ENCODE data around the gene GULP1.
"Not testable (repeated sequence)": the region's sequence is repeated elsewhere in the genome, so short reads cannot be mapped to it uniquely, and the experiment has no call there.

Gene GULP1

GRCh38 chr2:188551671-188552070 lies 260.0 kb downstream of the GULP1 start:
- Histone ChIP-seq H3K9me3 (ENCODE audit: control insufficient read depth, low read length) (no peaks in the 10 kb centered on the region), H3K9ac (ENCODE audit: low read length) (no peak overlapping the region), H3K4me1 (ENCODE audit: control insufficient read depth, insufficient read depth, low read length) (no peaks in the 10 kb centered on the region), H3K4me3 (ENCODE audit: low read length) (no peak overlapping the region), H3K27me3 (ENCODE audit: control insufficient read depth, insufficient read depth, low read length) (no peaks in the 10 kb centered on the region), H3K36me3 (ENCODE audit: control insufficient read depth, insufficient read depth, low read length) (no peaks in the 10 kb centered on the region)

DNA sequence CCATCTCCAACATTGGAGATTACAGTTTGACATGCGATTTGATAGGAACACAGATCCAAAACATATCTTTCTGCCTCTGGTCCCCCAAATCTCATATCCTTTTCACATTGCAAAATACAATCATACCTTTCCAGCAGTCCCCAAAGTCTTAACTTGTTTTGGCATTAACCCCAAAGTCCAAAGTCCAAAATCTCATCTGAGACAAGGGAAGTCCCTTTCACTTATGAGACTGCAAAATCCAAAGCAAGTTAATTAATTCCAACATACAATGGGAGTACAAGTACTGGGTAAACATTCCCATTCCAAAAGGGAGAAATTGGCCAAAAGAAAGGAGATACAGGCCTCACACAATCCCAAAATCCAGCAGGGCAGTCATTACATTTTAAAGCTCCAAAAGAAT lies 265.4 kb downstream of the GULP1 start:
- Histone ChIP-seq H3K9ac (ENCODE audit: low read length) (no peak overlapping the region), H3K4me1 (ENCODE audit: control insufficient read depth, insufficient read depth, low read length) (peaks cover 5% of the 10 kb centered on the region), H3K9me3 (ENCODE audit: control insufficient read depth, low read length) (no peaks in the 10 kb centered on the region), H3K36me3 (ENCODE audit: control insufficient read depth, insufficient read depth, low read length) (no peaks in the 10 kb centered on the region), H3K4me3 (ENCODE audit: low read length) (no peak overlapping the region), H3K27me3 (ENCODE audit: control insufficient read depth, insufficient read depth, low read length) (no peaks in the 10 kb centered on the region)

- not testable (repeated sequence) for H3K27me3 ChIP-seq (ENCODE audit: control insufficient read depth, insufficient read depth, low read length); H3K9me3 ChIP-seq (ENCODE audit: control insufficient read depth, low read length); H3K36me3 ChIP-seq (ENCODE audit: control insufficient read depth, insufficient read depth, low read length); H3K4me1 ChIP-seq (ENCODE audit: control insufficient read depth, insufficient read depth, low read length); H3K4me3 ChIP-seq (ENCODE audit: low read length); H3K9ac ChIP-seq (ENCODE audit: low read length)
Observed at GRCh38 chr2:188559455-188559854, 267.8 kb downstream of the GULP1 start.

DNA sequence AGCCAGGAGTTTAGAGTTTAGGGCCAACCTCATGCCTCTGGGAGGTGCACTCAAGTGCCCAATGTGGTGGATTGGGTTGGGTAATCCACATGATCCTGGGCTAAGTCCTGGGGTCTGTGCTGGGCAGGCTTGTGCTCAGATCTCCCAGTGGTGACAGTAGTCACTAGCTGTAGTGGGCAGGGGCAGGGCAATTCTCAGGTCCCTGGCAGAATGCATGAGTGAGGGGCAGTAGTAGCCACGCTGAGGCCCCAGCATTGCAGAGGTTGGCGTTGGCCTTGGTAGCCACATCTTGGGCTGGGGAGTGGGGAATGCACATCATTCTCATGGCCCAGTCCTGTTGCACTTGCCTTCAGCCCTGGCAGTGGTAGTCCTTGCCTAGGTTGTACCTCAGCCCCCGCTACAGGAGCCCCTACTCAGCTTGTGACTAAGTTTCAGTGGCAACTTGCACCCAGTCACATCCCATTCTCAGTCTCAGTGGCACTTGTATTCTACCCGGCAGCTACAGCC lies 269.9 kb downstream of the GULP1 start:
- Histone ChIP-seq H3K36me3 (ENCODE audit: control insufficient read depth, insufficient read depth, low read length) (no peaks in the 10 kb centered on the region), H3K4me3 (ENCODE audit: low read length) (no peak overlapping the region), H3K4me1 (ENCODE audit: control insufficient read depth, insufficient read depth, low read length) (peaks cover 5% of the 10 kb centered on the region), H3K9me3 (ENCODE audit: control insufficient read depth, low read length) (no peaks in the 10 kb centered on the region), H3K9ac (ENCODE audit: low read length) (no peak overlapping the region), H3K27me3 (ENCODE audit: control insufficient read depth, insufficient read depth, low read length) (no peaks in the 10 kb centered on the region)

DNA sequence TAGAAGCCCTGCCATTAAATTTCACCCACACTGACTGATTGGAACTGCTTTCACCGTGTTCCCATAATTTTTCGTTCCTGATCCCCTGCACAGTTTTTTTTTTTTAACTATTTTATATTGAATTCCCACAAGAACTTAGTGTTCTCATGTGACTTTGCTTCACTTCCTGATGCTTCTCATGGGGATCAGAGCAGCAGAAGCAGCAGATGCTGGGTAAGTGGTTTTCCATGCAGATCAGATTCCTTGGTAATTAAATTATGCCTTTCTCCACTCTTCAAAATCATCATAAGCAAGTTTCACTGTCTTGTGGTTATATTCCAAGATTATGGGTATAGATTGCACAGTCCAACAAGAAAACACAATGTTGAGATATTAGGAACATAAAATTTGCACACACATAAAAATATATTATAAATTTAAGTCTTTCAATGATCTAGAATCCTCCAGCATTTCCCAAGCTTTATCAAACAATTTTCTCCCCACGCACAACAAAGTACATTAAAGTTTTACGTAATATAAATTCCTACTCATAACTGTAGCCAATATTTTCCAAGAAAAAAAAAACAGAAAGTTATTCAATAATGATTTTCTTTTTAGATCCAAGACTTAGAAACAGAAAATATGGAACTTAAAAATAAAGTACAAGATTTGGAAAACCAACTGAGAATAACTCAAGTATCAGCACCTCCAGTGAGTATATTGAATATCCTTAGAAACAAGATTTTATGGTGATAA lies 277.9 kb downstream of the GULP1 start:
- no peak overlapping the region for H3K4me3 ChIP-seq (ENCODE audit: low read length)
- H3K9me3 ChIP-seq (ENCODE audit: control insufficient read depth, low read length): no peaks in the 10 kb centered on the region
- H3K27me3 ChIP-seq (ENCODE audit: control insufficient read depth, insufficient read depth, low read length): no peaks in the 10 kb centered on the region

DNA sequence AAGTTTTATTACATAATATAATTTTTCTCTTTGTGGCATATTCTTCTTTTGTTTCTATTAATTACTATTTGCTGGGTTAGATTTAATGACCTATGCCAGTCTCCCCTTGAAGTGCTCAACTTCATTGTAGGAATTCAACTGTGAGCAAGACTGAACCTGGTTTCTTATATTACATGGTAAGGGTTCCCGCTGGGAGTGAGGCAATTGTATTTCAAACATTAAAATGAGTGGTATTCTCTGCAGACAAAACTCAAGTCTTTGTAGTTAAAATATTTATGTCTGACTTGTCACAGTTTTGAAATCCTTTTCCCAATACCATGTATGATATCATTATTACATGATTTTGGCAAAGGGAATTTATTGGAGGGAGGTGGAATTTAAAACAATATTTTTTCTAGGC lies 278.7 kb downstream of the GULP1 start:
- Histone ChIP-seq H3K27me3 (ENCODE audit: control insufficient read depth, insufficient read depth, low read length) (no peaks in the 10 kb centered on the region), H3K9me3 (ENCODE audit: control insufficient read depth, low read length) (no peaks in the 10 kb centered on the region), H3K4me1 (ENCODE audit: control insufficient read depth, insufficient read depth, low read length) (no peaks in the 10 kb centered on the region)

More for the DNA sequence above, 277.9 kb downstream of the GULP1 start:
- H3K4me1 ChIP-seq (ENCODE audit: control insufficient read depth, insufficient read depth, low read length): no peaks in the 10 kb centered on the region
- no peaks in the 10 kb centered on the region for H3K36me3 ChIP-seq (ENCODE audit: control insufficient read depth, insufficient read depth, low read length)
- H3K9ac ChIP-seq (ENCODE audit: low read length): no peak overlapping the region

DNA sequence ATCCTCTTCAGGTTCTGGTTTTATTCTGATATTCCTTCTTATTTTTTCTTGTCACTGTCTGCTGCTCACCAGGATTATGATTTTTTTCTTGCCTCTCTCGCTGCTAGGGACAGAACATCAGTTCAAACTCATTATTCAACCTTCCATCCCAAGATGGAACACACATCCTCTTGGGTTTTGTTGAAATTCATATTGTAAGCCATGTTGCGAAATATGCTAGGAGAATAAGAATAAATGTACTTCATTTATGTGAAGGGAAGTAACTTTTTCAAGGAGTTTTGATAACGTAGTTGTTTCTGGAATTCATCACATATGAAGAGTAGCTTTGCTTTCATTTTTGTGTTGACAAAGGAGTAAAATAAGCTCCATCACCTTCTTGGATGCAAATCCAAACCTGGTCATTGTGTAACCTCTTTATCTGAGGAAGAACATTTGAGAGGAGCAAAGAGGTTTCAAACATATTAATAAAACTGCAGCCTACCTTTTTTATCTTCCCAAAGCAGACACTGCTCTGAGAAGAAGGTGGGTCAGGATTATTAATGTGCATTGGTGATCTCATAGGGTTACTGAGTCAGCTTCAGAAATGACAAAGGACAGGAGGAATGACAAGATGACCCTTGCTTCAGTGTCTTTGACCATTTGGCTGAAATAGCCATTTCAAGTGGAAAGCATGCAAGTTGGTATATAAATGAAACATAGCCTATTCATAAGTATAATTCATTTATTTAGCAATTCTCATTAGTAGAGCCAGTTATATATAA lies 280.0 kb downstream of the GULP1 start:
- Histone ChIP-seq H3K27me3 (ENCODE audit: control insufficient read depth, insufficient read depth, low read length) (no peaks in the 10 kb centered on the region), H3K9me3 (ENCODE audit: control insufficient read depth, low read length) (no peaks in the 10 kb centered on the region), H3K9ac (ENCODE audit: low read length) (no peak overlapping the region), H3K4me3 (ENCODE audit: low read length) (no peak overlapping the region), H3K36me3 (ENCODE audit: control insufficient read depth, insufficient read depth, low read length) (no peaks in the 10 kb centered on the region), H3K4me1 (ENCODE audit: control insufficient read depth, insufficient read depth, low read length) (no peaks in the 10 kb centered on the region)

More for the DNA sequence above, 278.7 kb downstream of the GULP1 start:
- H3K9ac ChIP-seq (ENCODE audit: low read length): no peak overlapping the region
- H3K4me3 ChIP-seq (ENCODE audit: low read length): no peak overlapping the region
- H3K36me3 ChIP-seq (ENCODE audit: control insufficient read depth, insufficient read depth, low read length): no peaks in the 10 kb centered on the region

DNA sequence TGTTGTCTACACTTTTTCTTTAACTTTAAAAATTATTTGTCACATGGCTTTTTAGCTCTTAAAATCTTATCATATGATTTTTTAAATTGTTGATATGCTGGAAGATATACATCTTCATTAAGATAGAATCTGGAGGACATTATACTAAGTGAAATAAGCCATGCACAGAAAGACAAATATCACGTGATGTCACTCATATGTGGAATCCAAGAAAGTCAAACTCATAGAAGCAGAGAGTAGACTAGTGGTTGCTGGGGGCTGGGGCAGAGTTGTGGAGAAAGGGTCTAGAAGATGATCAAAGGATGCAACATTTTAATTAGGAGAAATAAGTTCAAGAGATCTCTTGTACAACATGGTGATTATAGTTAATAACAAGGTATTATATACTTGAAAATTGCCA lies 280.9 kb downstream of the GULP1 start:
- no peaks in the 10 kb centered on the region for H3K27me3 ChIP-seq (ENCODE audit: control insufficient read depth, insufficient read depth, low read length)
- H3K9me3 ChIP-seq (ENCODE audit: control insufficient read depth, low read length): no peaks in the 10 kb centered on the region
- H3K4me3 ChIP-seq (ENCODE audit: low read length): no peak overlapping the region
- H3K4me1 ChIP-seq (ENCODE audit: control insufficient read depth, insufficient read depth, low read length): no peaks in the 10 kb centered on the region
- no peak overlapping the region for H3K9ac ChIP-seq (ENCODE audit: low read length)
- no peaks in the 10 kb centered on the region for H3K36me3 ChIP-seq (ENCODE audit: control insufficient read depth, insufficient read depth, low read length)

- H3K4me3 ChIP-seq (ENCODE audit: low read length): no peak overlapping the region
- H3K9me3 ChIP-seq (ENCODE audit: control insufficient read depth, low read length): no peaks in the 10 kb centered on the region
- H3K27me3 ChIP-seq (ENCODE audit: control insufficient read depth, insufficient read depth, low read length): no peaks in the 10 kb centered on the region
- no peaks in the 10 kb centered on the region for H3K4me1 ChIP-seq (ENCODE audit: control insufficient read depth, insufficient read depth, low read length)
- no peaks in the 10 kb centered on the region for H3K36me3 ChIP-seq (ENCODE audit: control insufficient read depth, insufficient read depth, low read length)
- no peak overlapping the region for H3K9ac ChIP-seq (ENCODE audit: low read length)
Observed at GRCh38 chr2:188573453-188573852, 281.8 kb downstream of the GULP1 start.

DNA sequence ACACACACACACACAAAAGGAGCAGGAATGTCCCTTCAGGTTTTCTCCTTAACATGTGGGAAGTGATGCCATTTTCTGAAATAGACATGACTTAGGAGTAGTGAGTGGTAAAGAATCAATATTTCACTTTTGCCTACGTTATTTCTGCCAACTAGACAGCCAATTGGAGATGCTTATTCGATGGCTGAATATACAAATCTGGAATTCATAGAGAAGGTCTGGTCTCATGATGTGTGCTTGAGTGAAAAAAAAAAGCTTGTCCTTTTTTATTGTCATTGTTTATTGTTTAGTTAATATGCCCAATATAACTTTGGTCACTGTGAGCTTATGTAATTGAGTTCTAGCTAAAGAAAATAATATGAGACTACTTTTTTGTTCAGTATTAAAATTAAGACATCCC lies 284.3 kb downstream of the GULP1 start:
- H3K9me3 ChIP-seq (ENCODE audit: control insufficient read depth, low read length): no peaks in the 10 kb centered on the region
- no peaks in the 10 kb centered on the region for H3K36me3 ChIP-seq (ENCODE audit: control insufficient read depth, insufficient read depth, low read length)
- H3K9ac ChIP-seq (ENCODE audit: low read length): no peak overlapping the region
- H3K4me1 ChIP-seq (ENCODE audit: control insufficient read depth, insufficient read depth, low read length): no peaks in the 10 kb centered on the region
- H3K4me3 ChIP-seq (ENCODE audit: low read length): no peak overlapping the region
- H3K27me3 ChIP-seq (ENCODE audit: control insufficient read depth, insufficient read depth, low read length): no peaks in the 10 kb centered on the region

DNA sequence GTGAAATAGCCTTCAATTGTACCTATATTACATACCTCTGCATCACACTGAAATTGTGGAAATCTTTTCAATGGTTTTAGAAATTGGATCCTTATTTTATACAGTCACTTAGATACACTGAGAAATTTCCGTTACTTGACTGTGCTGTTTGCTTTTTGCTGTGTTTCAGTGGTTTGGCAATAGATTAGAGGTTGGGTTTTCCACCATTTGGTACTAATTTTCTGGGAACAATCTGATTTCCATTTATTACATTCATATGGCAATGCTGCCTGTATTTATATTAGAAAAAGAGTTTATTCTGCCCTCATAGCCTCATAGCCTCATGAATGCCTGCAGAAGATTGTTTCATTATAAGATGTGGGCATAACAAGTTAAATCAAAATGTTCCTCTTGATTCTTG lies 285.0 kb downstream of the GULP1 start:
- Histone ChIP-seq H3K9ac (ENCODE audit: low read length) (no peak overlapping the region), H3K9me3 (ENCODE audit: control insufficient read depth, low read length) (no peaks in the 10 kb centered on the region), H3K36me3 (ENCODE audit: control insufficient read depth, insufficient read depth, low read length) (no peaks in the 10 kb centered on the region), H3K27me3 (ENCODE audit: control insufficient read depth, insufficient read depth, low read length) (no peaks in the 10 kb centered on the region), H3K4me1 (ENCODE audit: control insufficient read depth, insufficient read depth, low read length) (no peaks in the 10 kb centered on the region), H3K4me3 (ENCODE audit: low read length) (no peak overlapping the region)

GRCh38 chr2:188577231-188577630 lies 285.6 kb downstream of the GULP1 start:
- no peaks in the 10 kb centered on the region for H3K27me3 ChIP-seq (ENCODE audit: control insufficient read depth, insufficient read depth, low read length)
- H3K4me1 ChIP-seq (ENCODE audit: control insufficient read depth, insufficient read depth, low read length): no peaks in the 10 kb centered on the region
- H3K9me3 ChIP-seq (ENCODE audit: control insufficient read depth, low read length): no peaks in the 10 kb centered on the region
- no peak overlapping the region for H3K9ac ChIP-seq (ENCODE audit: low read length)
- H3K4me3 ChIP-seq (ENCODE audit: low read length): no peak overlapping the region
- H3K36me3 ChIP-seq (ENCODE audit: control insufficient read depth, insufficient read depth, low read length): no peaks in the 10 kb centered on the region

Data from mucosa of stomach (tissue), 1 donor.